ENCODE measurements around the gene JMJD8. TPM values are rescaled to one million over a fixed set of nuclear protein-coding genes. Genes with fewer than 3 reads are reported as not detected.

JMJD8 gene
- total RNA-seq, 1 experiment from 2014 or later = 33.4 TPM

- Mint-ChIP-seq H3K36me3 (ENCODE audit: insufficient read depth, unreplicated experiment) (peaks cover 27% of the 10 kb centered on the region), H3K9me3 (ENCODE audit: unreplicated experiment) (no peaks in the 10 kb centered on the region), H3K4me3 (ENCODE audit: unreplicated experiment) (peak overlapping the region; percentile 76), H3K4me1 (ENCODE audit: insufficient read depth, unreplicated experiment) (peaks cover 16% of the 10 kb centered on the region), H3K27ac (ENCODE audit: low read depth, unreplicated experiment) (no peak overlapping the region), H3K27me3 (ENCODE audit: insufficient read depth, unreplicated experiment) (no peaks in the 10 kb centered on the region)
- CTCF ChIA-PET = interaction anchor here (0.5 to 2.0 kb wide), 9 partner anchors 8 to 1233 kb away, joined by 3 to 6 read pairs (median 3); partner anchors contain the start of gene CCDC78
- BruUV-seq (replicated peaks) = no TSS peak
- POLR2A ChIA-PET = interaction anchor here (0.6 to 8.8 kb wide), 23 partner anchors 8 to 705 kb away, joined by 3 to 124 read pairs (median 4); partner anchors contain the start of genes ANTKMT, CCDC78, CHTF18 and CIAO3
- no peak for TF ChIP-seq CTCF (IDR thresholded peaks at IDR 0.05; ENCODE audit: unreplicated experiment)
- intact Hi-C loops (cut with micrococcal nuclease) = no loop called here
- DNase-seq (ENCODE audit: unreplicated experiment) = no peak
Observed at GRCh38 chr16:715477-716199, 31.5 kb upstream of the JMJD8 start.

- intact Hi-C loops (cut with micrococcal nuclease) = no loop called here
- H3K4me3 Mint-ChIP-seq (ENCODE audit: unreplicated experiment) = peak within 1 kb of the TSS; percentile 76
- no peaks in the 10 kb centered on the region for H3K9me3 Mint-ChIP-seq (ENCODE audit: unreplicated experiment)
- H3K27ac Mint-ChIP-seq (ENCODE audit: low read depth, unreplicated experiment) = peak within 1 kb of the TSS; percentile 16
- H3K27me3 Mint-ChIP-seq (ENCODE audit: insufficient read depth, unreplicated experiment) = no peaks in the 10 kb centered on the region
- peak; percentile 83 for DNase-seq (ENCODE audit: unreplicated experiment)
- TF ChIP-seq CTCF (IDR thresholded peaks at IDR 0.05; ENCODE audit: unreplicated experiment) = no peak
- peaks cover 21% of the 10 kb centered on the region for H3K4me1 Mint-ChIP-seq (ENCODE audit: insufficient read depth, unreplicated experiment)
- BruUV-seq (replicated peaks) = no TSS peak
- CTCF ChIA-PET = interaction anchor here (0.5 to 1.6 kb wide), 5 partner anchors 8 to 71 kb away, joined by 3 to 6 read pairs (median 4); no protein-coding TSS in a partner anchor
- POLR2A ChIA-PET = interaction anchor here (0.6 to 8.8 kb wide), 20 partner anchors 9 to 706 kb away, joined by 3 to 124 read pairs (median 4); partner anchors contain the start of genes ANTKMT, CCDC78, CHTF18 and CIAO3
- H3K36me3 Mint-ChIP-seq (ENCODE audit: insufficient read depth, unreplicated experiment) = peaks cover 19% of the 10 kb centered on the region
Observed at GRCh38 chr16:714558-715476, 30.7 kb upstream of the JMJD8 start, which contains the start of gene METRN. METRN (plus strand) TSS chr16:715118; CDS start chr16:715290, 172 bp downstream.

- POLR2A ChIA-PET = interaction anchor here (1.2 to 8.8 kb wide), 6 partner anchors 10 to 74 kb away, joined by 3 to 124 read pairs (median 9); partner anchors contain the start of genes ANTKMT, CCDC78, CHTF18 and CIAO3
- no peak for DNase-seq (ENCODE audit: unreplicated experiment)
- Mint-ChIP-seq H3K27me3 (ENCODE audit: insufficient read depth, unreplicated experiment) (no peaks in the 10 kb centered on the region), H3K36me3 (ENCODE audit: insufficient read depth, unreplicated experiment) (peaks cover 12% of the 10 kb centered on the region), H3K4me1 (ENCODE audit: insufficient read depth, unreplicated experiment) (peaks cover 18% of the 10 kb centered on the region), H3K4me3 (ENCODE audit: unreplicated experiment) (peak overlapping the region; percentile 60), H3K9me3 (ENCODE audit: unreplicated experiment) (no peaks in the 10 kb centered on the region), H3K27ac (ENCODE audit: low read depth, unreplicated experiment) (no peak overlapping the region)
- CTCF ChIA-PET = interaction anchor here (0.6 to 1.6 kb wide), 5 partner anchors 10 to 71 kb away, joined by 3 to 6 read pairs (median 4); no protein-coding TSS in a partner anchor
- no TSS peak for BruUV-seq (replicated peaks)
- intact Hi-C loops (cut with micrococcal nuclease) = no loop called here
- no peak for TF ChIP-seq CTCF (IDR thresholded peaks at IDR 0.05; ENCODE audit: unreplicated experiment)
Observed at GRCh38 chr16:714079-714478, 29.9 kb upstream of the JMJD8 start.

All from MCF 10A (cell line).